GM19395 (cell line): ENCODE measurements around the gene MRTFB.

Source experiments
- ATAC-seq: cut with Tn5 transposase; IDR thresholded peaks from one replicate; pipeline ENCODE4 v1.9.1; 2021; ENCODE audit warnings: mild to moderate bottlenecking, moderate library complexity; ENCODE audit not compliant: unreplicated experiment

The MRTFB gene

GRCh38 chr16:14304891-14305460, 233.9 kb downstream of the MRTFB start:
- no peak for ATAC-seq

DNA sequence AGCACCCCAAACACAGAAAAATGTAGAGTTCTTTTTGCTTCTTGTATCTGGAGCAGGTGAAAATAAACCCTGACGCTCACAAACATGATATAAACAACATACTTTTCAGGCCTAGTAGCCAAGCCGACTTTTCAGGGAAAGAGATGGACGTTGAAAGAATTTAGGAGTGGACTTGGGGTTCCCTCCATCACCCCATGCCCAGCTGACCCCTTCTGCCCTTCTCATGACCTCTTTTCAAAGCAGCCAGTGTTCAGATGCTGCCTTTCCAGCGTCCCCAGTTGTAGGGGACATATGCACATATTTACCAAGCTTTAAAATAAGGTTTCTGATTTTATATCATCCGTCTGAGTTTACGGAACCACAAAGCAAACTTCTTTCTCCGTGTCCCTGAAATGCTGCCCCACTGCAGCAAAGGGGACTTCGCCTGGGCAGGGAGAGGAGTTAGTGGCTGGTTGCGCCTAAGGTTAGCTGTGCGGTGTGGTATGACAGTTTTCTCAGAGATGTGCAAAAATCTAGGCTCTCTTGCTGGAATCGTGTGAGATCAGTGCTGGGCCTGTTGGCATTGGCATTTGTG, 235.5 kb downstream of the MRTFB start:
- no peak for ATAC-seq

DNA sequence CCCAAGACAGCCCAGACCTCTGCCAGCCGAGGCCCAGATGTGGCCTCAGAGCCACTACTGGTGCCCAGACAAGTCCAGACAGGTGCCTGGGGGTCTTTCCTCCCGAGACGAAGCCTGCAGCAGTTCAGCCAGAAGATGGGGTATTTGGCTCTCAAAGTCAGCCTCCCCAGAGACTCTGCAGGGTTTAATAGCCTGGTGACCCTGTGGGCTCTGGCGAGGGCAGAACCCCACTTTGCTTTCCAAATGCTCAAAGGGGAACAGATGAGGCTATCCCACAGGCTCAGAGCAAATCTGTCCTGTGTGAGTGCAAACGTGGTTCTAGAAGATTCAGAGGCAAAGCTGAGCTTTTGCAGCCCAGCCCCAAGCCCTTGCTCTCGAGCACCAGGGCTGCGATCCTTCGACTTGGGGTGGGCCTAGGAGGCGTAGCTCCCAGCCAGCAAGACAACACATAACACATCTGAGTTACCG, 236.0 kb downstream of the MRTFB start:
- no peak for ATAC-seq

DNA sequence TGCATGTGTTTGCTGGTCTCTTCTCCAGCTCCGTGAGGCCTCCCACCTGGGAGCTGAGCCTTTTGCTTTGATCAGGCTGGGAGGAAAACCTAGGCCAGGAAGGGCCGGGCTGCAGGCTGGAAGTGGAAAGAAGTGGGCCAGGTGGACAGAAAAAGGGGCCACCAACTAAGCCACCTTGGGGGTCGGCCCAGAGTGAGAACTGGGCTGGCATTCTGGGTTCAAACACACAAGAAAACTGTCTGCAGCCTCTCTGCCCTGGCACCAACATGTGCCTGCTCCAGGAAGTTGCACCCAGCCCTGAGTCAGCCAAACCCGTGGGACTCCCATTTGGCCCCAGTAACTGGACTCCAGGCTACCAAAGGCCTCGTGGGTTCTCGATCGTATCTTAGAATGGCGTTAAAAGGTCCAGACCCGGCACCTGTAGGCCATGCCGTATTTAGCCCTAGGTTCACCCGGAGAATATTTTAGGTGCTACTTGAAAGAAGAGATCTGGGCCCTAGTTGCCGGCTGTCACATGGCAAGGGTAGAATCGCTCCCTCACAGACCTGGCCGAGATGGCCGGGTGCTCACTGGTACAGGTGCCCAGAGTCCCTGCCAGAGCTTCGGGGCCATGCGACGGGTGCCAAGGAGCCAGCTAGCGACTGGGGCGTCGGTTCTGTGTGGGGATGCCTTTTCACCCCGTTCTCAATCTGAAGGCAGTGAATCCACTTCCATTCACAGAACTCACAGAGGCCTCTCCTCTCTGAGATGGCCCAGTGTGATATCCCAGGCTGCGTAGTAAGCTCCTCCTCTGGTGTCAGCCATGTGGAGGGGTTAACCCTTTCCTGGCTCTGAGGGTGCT, 236.6 kb downstream of the MRTFB start:
- no peak for ATAC-seq

DNA sequence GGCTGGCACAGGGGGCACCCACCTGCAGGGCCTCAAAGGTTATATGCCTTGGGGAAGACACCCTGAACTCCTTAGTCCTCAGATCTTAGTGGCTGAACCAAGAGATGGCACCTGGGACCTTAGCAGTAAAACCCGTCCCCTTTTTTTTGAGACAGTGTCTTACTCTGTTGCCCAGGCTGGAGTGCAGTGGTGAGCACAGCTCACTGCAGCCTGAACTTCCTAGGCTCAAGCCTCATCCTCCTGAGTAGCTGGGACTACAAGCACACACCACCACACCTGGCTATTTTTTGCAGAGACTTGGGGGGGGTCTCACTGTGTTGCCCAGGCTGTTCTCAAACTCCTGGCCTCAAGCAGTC, 237.2 kb downstream of the MRTFB start:
- ATAC-seq = no peak

GRCh38 chr16:14309001-14309886, 238.1 kb downstream of the MRTFB start:
- no peak for ATAC-seq

DNA sequence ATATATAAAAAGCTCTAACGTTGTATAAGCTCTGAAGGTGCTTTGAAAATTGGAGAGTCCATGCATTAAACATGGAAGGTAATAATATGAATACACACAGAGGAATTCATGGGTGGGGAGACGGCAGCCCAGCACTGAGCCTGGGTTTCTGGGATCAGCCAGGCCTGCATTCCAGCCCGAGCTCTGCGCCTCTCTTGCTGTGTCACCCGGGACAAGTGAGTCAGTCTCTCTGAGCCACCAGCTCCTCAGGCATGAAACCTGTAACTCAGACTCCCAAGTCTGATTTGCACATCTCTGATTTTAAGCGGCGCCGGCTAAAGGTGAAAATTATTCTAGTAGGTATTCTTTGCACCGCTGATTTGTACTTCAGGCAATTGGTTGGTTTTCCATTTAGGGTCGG, 238.8 kb downstream of the MRTFB start:
- no peak for ATAC-seq

- ATAC-seq = no peak
Measured at GRCh38 chr16:14310519-14310991, 239.4 kb downstream of the MRTFB start.

DNA sequence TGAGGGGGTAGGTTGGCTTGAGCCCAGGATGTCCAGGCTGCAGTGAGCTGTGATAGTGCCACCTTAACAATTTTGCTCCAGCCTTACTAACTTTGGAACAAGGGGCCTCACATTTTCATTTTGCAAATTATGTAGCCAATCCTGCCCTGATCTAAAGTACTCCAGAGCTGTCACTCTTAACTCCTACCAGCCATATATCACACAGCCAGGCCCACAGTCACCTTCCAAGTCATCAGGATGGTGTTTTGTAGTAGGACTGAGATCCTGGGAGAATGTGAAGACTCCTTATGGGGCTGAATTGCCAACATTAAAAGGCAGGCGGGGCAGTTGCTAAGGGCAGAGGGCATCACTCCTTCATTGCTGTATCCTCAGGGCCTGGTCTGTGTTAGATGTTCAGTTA, 243.0 kb downstream of the MRTFB start:
- ATAC-seq = no peak

GRCh38 chr16:14315683-14316320, 244.7 kb downstream of the MRTFB start:
- ATAC-seq = no peak
